Breast epithelium (tissue), 4 donors: ENCODE measurements around the gene ESPN. TPM values are rescaled to one million over a fixed set of nuclear protein-coding genes. Genes with fewer than 3 reads are reported as not detected.
"Not testable (repeated sequence)": the region's sequence is repeated elsewhere in the genome, so short reads cannot be mapped to it uniquely, and the experiment has no call there.

Experiments
- DNase-seq, 2 donors: peaks; one replicate each; pipeline ENCODE4 v3.0.0-alpha.2; 2019; ENCODE audit warnings: low spot score in 2 of 2
- H3K27ac ChIP-seq, 2 donors: fragments of 200-600 bp; sonication (generic) in 1 of 2; one replicate each; pipeline ENCODE4 v1.5.1; 2016 to 2019; ENCODE audit warnings: mild to moderate bottlenecking in 1 of 2
- H3K27me3 ChIP-seq, 2 donors: fragments of 200-600 bp; sonication (generic) in 1 of 2; one replicate each; pipeline versions ENCODE4 v1.5.1 to v1.6.0; 2017 to 2019; ENCODE audit warnings: control low read depth in 1 of 2, mild to moderate bottlenecking in 1 of 2
- H3K36me3 ChIP-seq: fragments of 200-600 bp; one replicate; pipeline ENCODE4 v1.5.1; 2019
- H3K4me1 ChIP-seq, 2 donors: fragments of 200-600 bp; sonication (generic); one replicate each; pipeline ENCODE4 v1.5.1; 2016 to 2019; ENCODE audit warnings: control low read depth in 1 of 2
- H3K4me3 ChIP-seq, 3 donors: fragments of 200-600 bp; sonication (generic); 1 replicate in 2 of 3; 2 replicates in 1 of 3; pipeline ENCODE4 v1.5.1; 2016 to 2019; ENCODE audit warnings: mild to moderate bottlenecking in 3 of 3, moderate library complexity in 2 of 3
- H3K9me3 ChIP-seq, 2 donors: fragments of 200-600 bp; sonication (generic) in 1 of 2; one replicate each; pipeline ENCODE4 v1.5.1; 2016 to 2019; ENCODE audit warnings: control low read depth in 1 of 2
- CTCF ChIP-seq, 3 donors: fragments of 450-650 bp; IDR thresholded peaks; one replicate each; pipeline ENCODE4 v1.5.1; 2016 to 2017; ENCODE audit warnings: antibody characterized with exemption in 3 of 3, mild to moderate bottlenecking in 3 of 3, moderate library complexity in 3 of 3
- POLR2A ChIP-seq: fragments of 450-650 bp; IDR thresholded peaks from one replicate; pipeline ENCODE4 v1.6.1; 2016; ENCODE audit warnings: antibody characterized with exemption, mild to moderate bottlenecking, moderate library complexity
- POLR2AphosphoS5 ChIP-seq, 3 donors: sonication (generic); formaldehyde crosslinking; IDR thresholded peaks; one replicate each; pipeline ENCODE4 v1.6.1; 2017; ENCODE audit warnings: antibody characterized with exemption in 3 of 3
- intact Hi-C: fragments of 100-400 bp; cut with DNase I; formaldehyde crosslinking; loops from one replicate; pipeline ENCODE4 v1.15.1; 2023; ENCODE audit warnings: low total_unique reads
- total RNA-seq, 3 donors: library from RNA; depleted of rRNA; stranded (reverse); fragments of >200 nt; gene quantifications; one replicate each; pipeline ENCODE4 v1.1.0, GENCODE V29; 2016

ESPN gene
- total RNA-seq, 3 donors from 2014 or later: 10.8 to 11.1 TPM; not detected in 1

- no peak overlapping the region for H3K27ac ChIP-seq
- no peaks in the 10 kb centered on the region for H3K4me1 ChIP-seq
- intact Hi-C loops: no loop called here
- no peaks in the 10 kb centered on the region for H3K9me3 ChIP-seq
- no peak for TF ChIP-seq CTCF (IDR thresholded peaks at IDR 0.05)
- peaks cover 5 to 69% of the 10 kb centered on the region in 2 donors for H3K27me3 ChIP-seq
- no peaks in the 10 kb centered on the region for H3K36me3 ChIP-seq
- no peak for DNase-seq
- no peak overlapping the region for H3K4me3 ChIP-seq
Observed at GRCh38 chr1:6450005-6450450, 25.5 kb downstream of the ESPN start.

GRCh38 chr1:6450486-6450885, 25.9 kb downstream of the ESPN start:
- H3K36me3 ChIP-seq, DNase-seq, intact Hi-C loops, H3K4me1 ChIP-seq, H3K4me3 ChIP-seq, H3K9me3 ChIP-seq, H3K27ac ChIP-seq: not testable (repeated sequence)
- H3K27me3 ChIP-seq: peaks cover 5 to 74% of the 10 kb centered on the region in 2 donors

GRCh38 chr1:6450943-6451373, 26.4 kb downstream of the ESPN start:
- TF ChIP-seq POLR2A (no peak), CTCF (IDR thresholded peaks at IDR 0.05) (no peak), POLR2AphosphoS5 (IDR thresholded peaks at IDR 0.05) (no peak)
- Histone ChIP-seq H3K27ac (no peak overlapping the region), H3K4me1 (no peaks in the 10 kb centered on the region), H3K4me3 (no peak overlapping the region), H3K36me3 (no peaks in the 10 kb centered on the region), H3K9me3 (no peaks in the 10 kb centered on the region), H3K27me3 (peaks cover 5 to 78% of the 10 kb centered on the region in 2 donors)
- DNase-seq: no peak
- intact Hi-C loops: no loop called here

DNA sequence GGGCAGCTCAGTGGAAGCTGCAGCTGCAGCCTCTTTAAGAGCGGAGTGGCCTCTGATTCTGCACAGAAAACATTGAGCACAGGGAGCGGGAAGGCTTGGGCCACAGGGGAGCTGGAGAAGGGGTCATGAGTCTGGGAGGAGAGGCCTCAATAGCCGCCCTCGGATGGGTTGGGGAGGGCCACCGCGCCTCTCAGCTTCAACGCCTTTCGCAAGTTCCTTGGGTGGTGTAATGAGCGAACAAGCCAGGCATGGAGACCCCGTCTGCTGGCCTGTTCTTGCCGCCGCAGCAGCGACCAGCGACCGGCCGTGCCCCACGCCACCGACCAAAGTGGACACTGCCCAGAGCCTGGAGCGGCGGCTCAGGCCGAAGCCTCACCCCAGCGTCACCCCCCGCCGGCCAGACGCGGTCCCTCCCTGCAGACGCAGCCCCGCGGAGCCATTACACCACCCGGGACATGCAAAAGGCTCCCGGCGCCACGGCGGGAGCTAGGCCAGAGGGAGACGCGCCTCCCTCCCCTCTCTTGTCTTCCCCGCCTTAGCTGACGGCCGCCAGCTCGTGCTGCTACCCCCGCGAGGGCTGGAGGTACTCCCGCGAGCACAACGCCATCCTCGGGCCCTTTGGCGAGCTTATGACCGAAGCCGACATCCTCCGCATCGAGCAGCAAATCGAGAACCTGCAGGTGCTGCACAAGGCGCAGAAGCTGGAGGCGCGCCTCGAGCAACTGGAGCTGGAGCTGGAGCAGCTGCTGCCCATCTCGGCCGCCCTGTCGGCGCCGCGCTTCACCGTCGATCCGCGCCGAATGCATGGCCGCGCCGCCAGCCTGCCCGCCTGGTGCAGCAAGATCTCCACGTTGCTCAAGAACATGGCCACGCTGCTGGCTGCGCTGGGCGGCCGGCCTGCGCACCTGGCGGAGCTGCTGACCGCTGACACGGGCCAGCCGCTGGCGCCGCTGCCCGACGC, 29.6 kb downstream of the ESPN start:
- intact Hi-C loops, H3K36me3 ChIP-seq, H3K9me3 ChIP-seq, DNase-seq, H3K27ac ChIP-seq, H3K4me1 ChIP-seq: not testable (repeated sequence)
- H3K4me3 ChIP-seq: peak overlapping the region in 1 of 3 donors; percentile 43
- peaks cover 0 to 61% of the 10 kb centered on the region in 2 donors for H3K27me3 ChIP-seq

- no peaks in the 10 kb centered on the region for H3K9me3 ChIP-seq
- H3K36me3 ChIP-seq: no peaks in the 10 kb centered on the region
- no peak for TF ChIP-seq CTCF (IDR thresholded peaks at IDR 0.05)
- no peak for TF ChIP-seq POLR2A
- TF ChIP-seq POLR2AphosphoS5 (IDR thresholded peaks at IDR 0.05): no peak
- H3K4me1 ChIP-seq: no peaks in the 10 kb centered on the region
- intact Hi-C loops: no loop called here
- no peak overlapping the region for H3K27ac ChIP-seq
- peak overlapping the region in 1 of 3 donors; percentile 43 for H3K4me3 ChIP-seq
- H3K27me3 ChIP-seq: peaks cover 0 to 54% of the 10 kb centered on the region in 2 donors
- DNase-seq: no peak
Observed at GRCh38 chr1:6454856-6455751, 30.5 kb downstream of the ESPN start.

- H3K9me3 ChIP-seq, H3K36me3 ChIP-seq, DNase-seq, H3K4me3 ChIP-seq, H3K27ac ChIP-seq, H3K4me1 ChIP-seq, intact Hi-C loops: not testable (repeated sequence)
- H3K27me3 ChIP-seq: peaks cover 0 to 49% of the 10 kb centered on the region in 2 donors
Observed at GRCh38 chr1:6455752-6456520, 31.4 kb downstream of the ESPN start.
